ENCODE results near the gene FCAMR. TPM values are rescaled to one million over a fixed set of nuclear protein-coding genes. Genes with fewer than 3 reads are reported as not detected.

FCAMR gene
- total RNA-seq, 2 experiments from 2014 or later: not detected

DNA sequence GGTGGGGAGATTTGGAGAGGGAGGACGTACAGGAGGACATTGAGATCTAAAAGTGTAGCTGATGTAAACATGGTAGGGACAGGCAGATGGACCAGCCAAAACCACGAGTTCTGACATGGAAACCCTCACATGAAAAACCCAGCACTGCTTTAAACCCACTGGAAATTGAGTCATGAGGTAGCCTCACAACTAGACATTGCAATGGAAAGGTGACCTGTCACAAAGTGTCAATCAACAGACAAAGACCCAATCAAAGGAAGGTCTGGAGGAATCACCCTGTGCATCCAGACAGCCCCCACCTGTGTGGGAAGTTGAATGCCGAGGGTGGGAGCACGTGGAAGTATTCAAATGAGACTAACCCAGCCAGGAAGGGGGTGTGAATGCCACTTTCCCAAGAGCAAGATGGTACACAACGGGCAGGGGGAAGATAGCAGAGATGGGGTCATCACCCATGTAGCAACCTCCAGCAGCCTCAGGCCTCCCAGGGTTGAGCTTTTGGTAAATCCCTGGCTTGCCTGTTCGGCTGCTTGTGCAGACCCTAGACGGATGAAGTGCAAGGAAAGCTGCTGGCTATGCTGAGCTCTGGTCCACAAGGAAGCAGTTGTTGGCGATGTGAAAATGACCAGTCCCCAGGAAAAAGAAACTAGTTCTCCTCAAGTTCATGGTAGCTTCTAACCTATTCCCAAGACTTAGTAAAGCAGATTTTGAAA is 54.1 kb downstream of the FCAMR start:
- Mint-ChIP-seq H3K27ac (peak overlapping the region; percentile 89), H3K4me1 (ENCODE audit: low read depth) (peaks cover 81% of the 10 kb centered on the region), H3K27me3 (no peaks in the 10 kb centered on the region), H3K4me3 (peak overlapping the region; percentile 75), H3K36me3 (ENCODE audit: low read depth) (peaks cover 72% of the 10 kb centered on the region), H3K9me3 (no peaks in the 10 kb centered on the region)
- ATAC-seq: peak; percentile 34
- no peak for DNase-seq
- ChIA-PET CTCF (interaction anchor here (1.1 to 12.9 kb wide), 10 partner anchors 9 to 190 kb away, joined by 3 to 289 read pairs (median 32); partner anchors contain the start of gene IL20), POLR2A (interaction anchor here (1.2 to 2.2 kb wide), 4 partner anchors 7 to 58 kb away, joined by 4 to 7 read pairs (median 6); no protein-coding TSS in a partner anchor)
- TF ChIP-seq, protein P1, sequence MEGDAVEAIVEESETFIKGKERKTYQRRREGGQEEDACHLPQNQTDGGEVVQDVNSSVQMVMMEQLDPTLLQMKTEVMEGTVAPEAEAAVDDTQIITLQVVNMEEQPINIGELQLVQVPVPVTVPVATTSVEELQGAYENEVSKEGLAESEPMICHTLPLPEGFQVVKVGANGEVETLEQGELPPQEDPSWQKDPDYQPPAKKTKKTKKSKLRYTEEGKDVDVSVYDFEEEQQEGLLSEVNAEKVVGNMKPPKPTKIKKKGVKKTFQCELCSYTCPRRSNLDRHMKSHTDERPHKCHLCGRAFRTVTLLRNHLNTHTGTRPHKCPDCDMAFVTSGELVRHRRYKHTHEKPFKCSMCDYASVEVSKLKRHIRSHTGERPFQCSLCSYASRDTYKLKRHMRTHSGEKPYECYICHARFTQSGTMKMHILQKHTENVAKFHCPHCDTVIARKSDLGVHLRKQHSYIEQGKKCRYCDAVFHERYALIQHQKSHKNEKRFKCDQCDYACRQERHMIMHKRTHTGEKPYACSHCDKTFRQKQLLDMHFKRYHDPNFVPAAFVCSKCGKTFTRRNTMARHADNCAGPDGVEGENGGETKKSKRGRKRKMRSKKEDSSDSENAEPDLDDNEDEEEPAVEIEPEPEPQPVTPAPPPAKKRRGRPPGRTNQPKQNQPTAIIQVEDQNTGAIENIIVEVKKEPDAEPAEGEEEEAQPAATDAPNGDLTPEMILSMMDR (IDR thresholded peaks at IDR 0.05): no peak
- intact Hi-C loops (cut with micrococcal nuclease): no loop called here

DNA sequence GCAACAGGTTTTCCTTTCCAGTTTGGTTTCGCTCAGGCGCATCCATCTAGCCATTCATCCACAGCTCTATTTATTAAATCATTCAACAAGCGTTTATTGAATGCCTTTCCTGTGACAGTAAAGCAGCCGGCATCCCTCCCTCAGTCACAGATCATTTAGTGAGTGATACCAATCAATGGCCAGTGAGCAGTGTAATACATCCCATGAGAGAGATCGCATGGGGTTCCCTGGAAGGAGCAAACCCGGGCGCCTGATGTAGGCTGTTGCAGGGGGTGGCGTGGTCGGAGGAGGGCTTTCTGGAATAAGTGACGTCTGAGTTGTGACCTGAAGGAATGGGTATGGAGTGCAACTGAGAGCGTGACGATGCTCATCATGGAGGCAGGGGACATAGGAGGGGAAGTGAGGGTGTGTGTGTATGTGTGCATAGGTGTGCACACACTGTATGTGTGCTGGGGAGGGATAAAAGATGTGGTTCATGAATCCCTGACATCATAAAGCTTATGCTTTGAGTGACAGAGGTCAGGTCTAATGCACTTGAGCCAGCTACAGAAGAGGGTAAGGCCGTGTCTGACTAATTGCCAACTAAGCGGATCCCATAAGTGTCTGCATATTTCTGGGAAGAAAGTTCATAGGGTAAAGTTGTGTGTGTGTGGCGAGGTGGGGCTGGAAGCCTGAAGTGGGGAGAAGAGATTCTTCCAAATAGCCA is 55.1 kb downstream of the FCAMR start:
- Mint-ChIP-seq H3K27ac (peak overlapping the region; percentile 89), H3K4me3 (peak overlapping the region; percentile 75), H3K36me3 (ENCODE audit: low read depth) (peaks cover 69% of the 10 kb centered on the region), H3K27me3 (no peaks in the 10 kb centered on the region), H3K9me3 (no peaks in the 10 kb centered on the region), H3K4me1 (ENCODE audit: low read depth) (peaks cover 81% of the 10 kb centered on the region)
- CTCF ChIA-PET: interaction anchor here (0.8 to 12.9 kb wide), 11 partner anchors 8 to 194 kb away, joined by 3 to 289 read pairs (median 47); partner anchors contain the start of gene IL20
- TF ChIP-seq, protein P1 (IDR thresholded peaks at IDR 0.05): no peak
- DNase-seq (no peak), ATAC-seq (no peak)
- intact Hi-C loops (cut with micrococcal nuclease): no loop called here
- POLR2A ChIA-PET: interaction anchor here (0.5 to 1.4 kb wide), 2 partner anchors 57 to 409 kb away, joined by 3 to 4 read pairs; no protein-coding TSS in a partner anchor

GRCh38 chr1:206913766-206914537 is 56.3 kb downstream of the FCAMR start:
- CTCF ChIA-PET: interaction anchor here (1.1 to 12.9 kb wide), 16 partner anchors 13 to 209 kb away, joined by 3 to 289 read pairs (median 32); partner anchors contain the start of genes IL20 and IL24
- ATAC-seq (no peak), DNase-seq (no peak)
- POLR2A ChIA-PET: interaction anchor here (0.6 to 1.8 kb wide), 3 partner anchors 8 to 97 kb away, joined by 3 to 6 read pairs (median 3); no protein-coding TSS in a partner anchor
- H3K4me1 Mint-ChIP-seq (ENCODE audit: low read depth): peaks cover 83% of the 10 kb centered on the region
- H3K36me3 Mint-ChIP-seq (ENCODE audit: low read depth): peaks cover 64% of the 10 kb centered on the region
- intact Hi-C loops (cut with micrococcal nuclease): loop anchor here (2.0 to 5.0 kb wide), 2 partner anchors 105 to 177 kb away; no protein-coding TSS in a partner anchor
- H3K27ac Mint-ChIP-seq: peak overlapping the region; percentile 89
- no peaks in the 10 kb centered on the region for H3K27me3 Mint-ChIP-seq
- no peak overlapping the region for H3K4me3 Mint-ChIP-seq
- TF ChIP-seq, protein P1 (IDR thresholded peaks at IDR 0.05): no peak
- no peaks in the 10 kb centered on the region for H3K9me3 Mint-ChIP-seq

DNA sequence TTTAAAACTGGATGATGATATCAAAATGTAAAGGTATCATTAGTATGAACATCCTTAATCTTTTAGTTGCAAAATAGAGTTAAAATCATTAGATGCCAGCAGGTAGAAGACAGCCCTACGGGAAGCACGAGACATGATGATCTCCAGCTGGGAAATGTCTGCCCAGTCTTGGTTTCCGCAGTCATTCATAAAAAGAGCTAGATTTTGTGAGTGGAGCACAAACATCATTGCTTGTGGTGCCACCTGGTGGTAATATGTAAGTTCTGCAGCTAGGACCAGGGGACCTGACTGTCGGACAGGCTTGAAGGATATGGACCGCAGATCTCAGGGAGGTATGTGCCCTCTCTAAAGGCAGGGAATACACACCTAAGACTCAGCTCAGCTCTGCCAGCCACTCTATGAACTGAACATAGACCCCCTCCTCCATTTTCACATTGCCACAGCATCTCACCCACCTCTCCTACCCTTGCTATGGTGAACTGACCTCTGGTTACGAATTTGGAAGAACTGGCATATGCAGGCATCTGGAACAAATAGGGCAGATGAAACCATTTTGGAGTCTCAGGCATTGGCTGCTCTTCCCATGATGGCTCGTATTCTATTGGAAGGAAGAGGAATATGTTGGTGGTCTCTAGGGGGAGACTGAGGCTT is 57.7 kb downstream of the FCAMR start:
- peak overlapping the region; percentile 63 for H3K27ac Mint-ChIP-seq
- peak; percentile 45 for ATAC-seq
- CTCF ChIA-PET: interaction anchor here (0.6 to 12.9 kb wide), 71 partner anchors 9 to 442 kb away, joined by 3 to 289 read pairs (median 6); partner anchors contain the start of genes DYRK3, FCMR, IKBKE and IL10

More for the DNA sequence above, 57.7 kb downstream of the FCAMR start:
- no peak overlapping the region for H3K4me3 Mint-ChIP-seq
- intact Hi-C loops (cut with micrococcal nuclease): loop anchor here (1.0 to 5.0 kb wide), 3 partner anchors 47 to 175 kb away; partner anchors contain the start of gene IL20
- peaks cover 66% of the 10 kb centered on the region for H3K36me3 Mint-ChIP-seq (ENCODE audit: low read depth)
- H3K4me1 Mint-ChIP-seq (ENCODE audit: low read depth): peaks cover 86% of the 10 kb centered on the region
- TF ChIP-seq, protein P1 (IDR thresholded peaks at IDR 0.05): peak; percentile 80
- no peaks in the 10 kb centered on the region for H3K9me3 Mint-ChIP-seq
- peak; percentile 77 for DNase-seq
- no peaks in the 10 kb centered on the region for H3K27me3 Mint-ChIP-seq
- POLR2A ChIA-PET: interaction anchor here (0.6 to 1.8 kb wide), 6 partner anchors 11 to 201 kb away, joined by 3 to 6 read pairs (median 3); no protein-coding TSS in a partner anchor

All from activated CD8-positive, alpha-beta T cell treated with anti-CD3 and anti-CD28 coated beads for 36 hours (primary cell).